ENCODE data around the gene CCL14.
"Not testable (repeated sequence)": the region's sequence is repeated elsewhere in the genome, so short reads cannot be mapped to it uniquely, and the experiment has no call there.

Gene CCL14

DNA sequence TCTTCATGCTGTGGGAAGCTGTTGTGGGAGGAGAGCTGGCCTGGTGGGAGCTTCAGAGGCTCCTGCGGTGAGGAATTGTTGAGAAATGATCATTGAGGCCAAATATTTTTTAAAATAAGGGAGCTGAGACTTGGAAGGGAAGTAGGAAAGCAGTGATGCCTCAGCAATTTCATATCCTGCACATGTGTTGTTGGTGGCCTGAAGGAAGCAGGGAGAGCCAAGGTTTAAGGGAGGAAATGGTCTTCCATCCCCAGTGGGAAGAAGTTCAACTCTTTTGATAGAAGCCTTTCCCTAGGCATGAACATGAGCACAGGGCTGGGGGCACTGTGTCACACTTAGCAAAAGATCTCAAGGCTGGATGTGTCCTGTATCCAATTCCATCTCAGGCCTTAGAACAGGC is at the start of gene CCL14:
CCL14 (minus strand) TSS at position 87 of the 400 bp plus-strand sequence; CDS start at position 7, 80 bp downstream.
- no peak for DNase-seq

DNA sequence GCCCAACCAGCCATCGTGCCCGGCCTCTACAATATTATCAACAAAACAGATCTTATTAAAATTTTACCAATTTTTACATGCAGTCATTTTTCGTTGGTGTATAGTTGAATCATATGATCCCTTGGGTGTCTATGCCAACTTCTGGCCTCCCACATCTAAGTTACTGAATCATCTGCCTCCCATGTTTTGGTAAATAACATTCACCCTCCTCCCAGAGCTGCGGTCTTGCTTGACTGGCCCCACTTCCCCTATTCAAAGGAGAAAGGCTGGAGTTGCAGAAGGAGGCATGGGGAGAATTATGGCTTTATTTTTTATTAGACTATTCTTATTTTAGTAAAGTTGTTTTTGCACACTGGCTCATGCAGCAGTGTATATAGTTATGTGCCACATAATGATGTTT is 49.7 kb upstream of the CCL14 start:
- no peak for DNase-seq

DNA sequence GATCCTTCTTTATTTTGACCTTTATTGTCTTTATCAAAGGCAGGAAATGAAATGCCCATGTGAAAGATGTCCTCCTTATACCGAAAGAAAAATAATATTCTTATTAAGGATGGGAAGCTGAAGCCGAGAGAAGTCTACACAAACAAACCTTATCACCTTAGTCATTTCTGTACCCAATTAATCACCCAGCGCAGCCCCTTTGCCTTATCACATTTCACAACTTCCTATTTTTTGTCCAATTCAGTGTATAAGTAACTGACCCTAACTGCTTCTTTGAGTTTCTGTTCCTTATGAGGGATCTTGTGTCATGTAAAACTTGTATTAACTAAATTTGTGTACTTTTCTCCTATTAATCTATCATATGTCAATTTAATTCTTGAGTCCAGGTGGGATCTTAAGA is 47.6 kb upstream of the CCL14 start:
- no peak for DNase-seq

DNA sequence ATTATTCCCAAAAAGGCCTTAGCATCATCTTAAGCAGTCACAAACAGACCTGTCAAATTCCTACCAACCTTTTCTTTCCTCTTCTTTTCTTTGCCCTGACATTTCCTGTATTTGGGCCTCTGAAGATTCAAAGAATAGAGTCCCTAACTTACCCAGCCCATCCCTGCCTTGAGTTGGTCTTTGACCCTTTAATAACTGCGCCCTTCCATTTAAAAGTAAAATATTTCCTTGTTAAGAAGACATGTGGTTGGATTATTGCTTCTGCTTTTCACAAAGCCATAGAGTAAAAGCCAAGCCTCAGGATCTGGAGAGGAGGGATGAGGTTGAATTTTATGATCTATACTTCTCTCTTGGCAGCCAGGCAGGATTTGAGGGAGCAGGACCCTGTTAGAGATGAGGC is 44.4 kb upstream of the CCL14 start:
- no peak for DNase-seq

DNA sequence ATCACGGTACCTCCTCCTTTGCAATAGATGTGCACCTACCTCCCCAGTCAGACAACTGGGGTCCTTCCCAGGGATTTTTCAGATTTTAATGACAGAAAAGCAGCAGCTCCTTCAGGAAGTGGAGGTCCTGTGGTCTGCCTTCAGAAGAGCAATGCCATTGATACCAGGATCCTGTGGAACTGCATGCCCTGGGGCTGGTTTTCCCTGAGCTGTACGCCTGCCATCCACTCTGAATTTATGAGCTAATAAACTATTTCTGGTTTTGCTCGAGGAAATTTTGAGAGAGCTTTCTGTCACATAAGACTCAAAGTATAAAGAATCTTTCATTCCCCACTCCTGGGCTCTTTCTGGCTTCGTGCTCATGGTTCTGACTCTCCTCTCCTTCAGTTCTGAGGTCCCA is 41.2 kb upstream of the CCL14 start:
- DNase-seq = no peak

DNA sequence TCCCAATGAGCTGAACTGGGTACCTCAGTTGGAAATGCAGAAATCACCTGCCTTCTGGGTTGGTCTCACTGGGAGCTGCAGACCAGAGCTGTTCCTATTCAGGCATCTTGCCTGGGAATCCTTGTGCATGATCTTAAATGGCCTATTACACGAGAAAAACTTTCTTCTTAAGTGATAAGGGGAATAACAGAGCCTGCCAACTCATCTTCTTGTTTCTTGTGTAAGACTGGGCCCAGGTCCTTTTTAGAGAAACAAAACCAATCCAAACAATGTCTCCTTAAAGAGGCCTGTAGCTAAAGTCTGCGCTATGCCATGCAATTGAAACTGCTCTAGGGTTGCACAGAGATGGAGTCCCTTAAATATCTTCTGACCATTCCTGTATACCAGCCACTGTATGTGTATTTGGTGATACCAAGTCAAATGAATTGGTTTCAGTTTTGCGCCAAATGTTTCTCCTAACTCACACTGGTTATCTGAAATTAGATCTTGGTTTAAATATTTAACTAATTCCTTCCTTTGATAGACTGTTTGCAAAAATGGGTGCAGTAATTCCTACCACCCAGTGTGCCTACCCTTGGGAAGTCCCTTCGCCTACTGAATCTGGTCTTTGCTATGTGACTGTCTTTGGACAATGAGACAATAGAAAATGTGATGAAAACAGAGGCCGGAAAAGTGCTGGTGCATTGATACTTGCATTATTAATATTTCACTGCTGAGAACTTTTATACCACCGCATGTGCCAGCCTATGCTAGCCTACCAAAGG is 37.8 kb upstream of the CCL14 start:
- no peak for DNase-seq

DNA sequence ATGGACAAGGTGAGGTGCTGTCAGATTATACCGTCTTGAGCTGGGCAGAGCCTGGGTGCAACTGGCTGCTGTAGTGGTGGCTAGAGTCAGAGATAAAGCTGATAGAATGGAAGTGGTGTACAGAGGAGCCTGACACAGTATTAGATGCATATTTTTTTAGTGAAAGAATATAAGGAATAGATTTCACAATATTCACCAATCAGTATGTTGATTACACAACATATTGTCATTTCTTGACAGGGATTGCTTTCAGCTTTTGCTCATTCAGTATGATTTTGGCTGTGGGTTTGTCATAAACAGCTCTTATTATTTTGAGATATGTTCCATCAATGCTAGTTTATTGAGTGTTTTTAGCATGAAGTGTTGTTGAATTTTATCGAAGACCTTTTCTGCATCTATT is 32.9 kb upstream of the CCL14 start:
- no peak for DNase-seq

DNA sequence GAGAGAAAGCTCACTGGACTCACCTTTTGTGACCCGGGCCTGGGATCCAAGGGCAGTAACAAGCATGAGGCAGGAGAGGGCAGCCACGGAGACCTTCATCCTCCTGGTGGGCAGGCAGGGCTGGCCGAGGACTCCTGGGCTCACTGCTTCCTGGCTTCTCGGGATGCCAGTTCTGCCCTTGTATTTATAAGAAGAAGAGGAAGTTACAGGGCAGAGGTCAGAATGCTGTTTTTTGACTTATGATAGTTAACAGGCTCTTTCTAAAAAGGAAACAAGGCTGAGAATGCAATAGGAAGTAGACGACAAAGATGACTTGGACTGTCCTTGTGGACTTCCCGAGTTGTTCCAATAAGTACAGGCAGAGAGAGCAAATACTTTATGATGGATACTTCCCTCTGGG is 31.3 kb upstream of the CCL14 start, which contains the start of gene CCL23:
CCL23 (minus strand) TSS at position 174 of the 400 bp plus-strand sequence; CDS start at position 99, 75 bp downstream.
- DNase-seq = no peak

DNA sequence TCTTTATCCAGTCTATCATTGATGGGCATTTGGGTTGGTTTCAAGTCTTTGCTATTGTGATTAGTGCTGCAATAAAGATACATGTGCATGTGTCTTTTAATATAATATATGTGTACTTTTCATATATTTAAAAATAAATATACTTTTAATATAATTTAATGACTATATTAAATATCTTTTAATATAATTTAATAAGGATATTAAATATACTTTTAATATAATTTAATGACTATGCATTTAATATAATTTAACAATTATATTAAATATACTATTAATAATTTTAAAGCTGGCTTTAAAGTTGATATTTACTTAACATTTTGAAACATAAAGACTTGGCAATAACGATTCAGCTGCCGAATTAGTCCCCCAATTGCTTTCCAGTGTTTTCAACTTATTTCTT is 30.0 kb upstream of the CCL14 start:
- DNase-seq = no peak

DNA sequence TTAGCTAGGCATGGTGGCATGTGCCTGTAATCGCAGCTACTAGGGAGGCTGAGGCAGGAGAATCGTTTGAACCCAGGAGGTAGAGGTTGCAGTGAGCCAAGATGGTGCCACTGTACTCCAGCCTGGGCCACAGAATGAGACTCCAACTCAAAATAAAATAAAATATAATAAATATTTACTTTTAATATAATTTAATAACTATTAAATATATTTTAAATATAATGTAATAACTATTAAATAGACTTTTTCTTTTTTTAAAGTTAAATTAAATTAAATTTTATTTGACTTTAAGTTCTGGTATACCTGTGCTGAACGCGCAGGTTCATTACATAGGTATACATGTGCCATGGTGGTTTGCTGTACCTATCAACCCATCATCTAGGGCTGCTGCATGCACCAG is 29.4 kb upstream of the CCL14 start:
- not testable (repeated sequence) for DNase-seq

DNA sequence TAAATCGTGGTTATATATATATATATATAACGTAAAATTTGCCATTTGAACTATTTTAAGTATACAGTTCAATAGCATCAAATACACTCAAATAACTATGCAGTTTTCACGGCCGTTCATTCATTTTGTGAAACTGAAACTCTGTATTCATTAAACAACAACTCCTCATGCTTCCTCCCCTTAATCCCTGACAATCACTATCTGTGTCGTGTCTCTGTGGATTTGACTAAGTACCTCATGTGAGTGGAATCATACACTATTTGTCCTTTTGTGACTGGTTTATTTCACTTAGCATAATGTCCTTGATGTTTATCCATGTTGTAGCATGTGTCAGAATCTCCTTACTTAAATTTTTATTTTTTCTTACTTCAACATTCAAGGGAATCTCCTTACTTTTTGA is 28.4 kb upstream of the CCL14 start:
- no peak for DNase-seq

DNA sequence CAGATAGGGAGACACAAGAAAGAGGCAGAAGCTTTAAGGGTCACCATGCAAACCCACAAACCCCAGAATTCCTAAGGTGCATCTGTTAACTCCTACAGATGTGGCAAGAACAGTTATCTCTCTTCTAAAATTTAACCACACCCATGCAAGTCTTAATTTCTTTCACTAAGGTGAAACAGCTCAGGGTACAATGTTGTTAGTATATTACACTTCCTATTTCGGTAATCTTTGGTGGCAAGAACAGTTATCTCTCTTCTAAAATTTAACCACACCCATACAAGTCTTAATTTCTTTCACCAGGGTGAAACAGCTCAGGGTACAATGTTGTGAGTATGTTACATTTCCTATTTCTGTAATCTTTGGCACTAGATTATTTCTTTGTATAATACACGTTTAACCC is 24.7 kb upstream of the CCL14 start:
- DNase-seq = no peak

DNA sequence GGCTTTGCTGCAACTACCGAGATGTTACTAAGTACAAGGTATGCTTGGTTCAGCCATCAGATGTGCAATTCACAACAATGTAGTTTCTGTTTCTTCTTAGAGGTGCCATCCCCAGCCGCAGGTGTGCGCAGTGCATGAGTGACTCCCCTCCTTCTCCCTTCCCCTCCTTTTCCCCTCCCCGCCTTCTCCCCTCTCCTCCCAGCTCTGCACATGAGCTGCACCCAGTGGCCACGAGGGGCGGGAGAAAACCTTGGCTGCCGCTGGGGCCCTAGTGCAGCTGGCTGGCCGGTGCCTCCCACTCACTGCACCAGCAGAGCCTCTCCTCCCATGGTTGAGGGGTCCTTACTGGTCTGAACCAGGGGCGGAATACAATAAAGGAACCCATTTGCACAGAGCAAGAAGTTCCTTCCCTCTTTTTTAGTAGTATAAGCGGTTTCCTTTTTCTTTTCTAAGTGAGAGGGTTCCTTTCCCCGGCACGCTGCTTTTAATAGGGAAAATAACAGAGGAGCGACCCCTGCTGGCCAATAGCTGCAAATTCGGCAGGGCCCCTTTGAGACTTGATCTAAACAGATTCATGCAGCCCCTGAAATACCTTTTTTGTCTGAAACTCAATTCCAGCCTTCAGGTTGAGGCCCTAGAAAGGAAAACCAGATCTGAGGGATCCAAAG is 22.6 kb upstream of the CCL14 start:
- no peak for DNase-seq

DNA sequence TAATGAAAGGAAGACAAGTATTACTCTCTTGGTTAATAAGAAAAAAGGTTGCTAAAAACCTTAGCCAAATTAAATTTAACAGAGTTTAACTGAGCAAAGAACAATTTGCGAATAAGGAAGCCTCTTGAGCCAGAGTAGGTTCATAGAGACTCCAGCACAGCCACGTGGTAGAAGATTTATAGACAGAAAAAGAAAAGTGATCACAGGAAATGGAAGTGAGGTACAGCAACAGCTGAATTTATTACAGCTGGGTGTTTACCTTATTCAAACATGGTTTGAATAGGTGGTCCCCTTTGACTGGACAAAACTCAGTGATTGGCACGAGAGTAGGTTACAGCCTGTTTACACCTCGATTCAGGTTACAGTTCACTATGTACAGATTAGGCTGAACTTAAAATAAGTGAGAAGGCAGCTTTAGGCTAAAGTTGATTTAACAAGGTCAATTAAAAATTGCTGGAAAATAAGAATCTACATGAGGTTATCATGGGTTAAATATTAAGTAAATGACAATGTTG is 18.1 kb upstream of the CCL14 start:
- no peak for DNase-seq

DNA sequence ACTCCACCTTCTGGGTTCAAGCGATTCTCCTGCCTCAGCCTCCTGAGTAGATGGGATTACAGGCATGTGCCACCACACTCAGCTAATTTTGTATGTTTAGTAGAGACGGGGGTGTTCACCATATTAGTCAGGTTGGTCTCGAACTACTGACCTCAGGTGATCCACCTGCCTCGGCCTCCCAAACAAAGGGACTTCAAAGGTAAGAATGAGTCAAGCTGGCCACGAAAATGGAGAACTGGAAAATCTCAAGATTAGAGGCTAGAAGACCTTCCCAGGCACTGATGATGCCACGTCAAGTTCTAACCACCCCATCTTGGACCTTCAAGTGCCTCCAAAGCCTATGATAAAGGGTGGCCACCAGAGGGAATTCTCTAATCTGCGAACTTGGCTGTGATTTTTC is 16.1 kb upstream of the CCL14 start:
- DNase-seq = no peak

DNA sequence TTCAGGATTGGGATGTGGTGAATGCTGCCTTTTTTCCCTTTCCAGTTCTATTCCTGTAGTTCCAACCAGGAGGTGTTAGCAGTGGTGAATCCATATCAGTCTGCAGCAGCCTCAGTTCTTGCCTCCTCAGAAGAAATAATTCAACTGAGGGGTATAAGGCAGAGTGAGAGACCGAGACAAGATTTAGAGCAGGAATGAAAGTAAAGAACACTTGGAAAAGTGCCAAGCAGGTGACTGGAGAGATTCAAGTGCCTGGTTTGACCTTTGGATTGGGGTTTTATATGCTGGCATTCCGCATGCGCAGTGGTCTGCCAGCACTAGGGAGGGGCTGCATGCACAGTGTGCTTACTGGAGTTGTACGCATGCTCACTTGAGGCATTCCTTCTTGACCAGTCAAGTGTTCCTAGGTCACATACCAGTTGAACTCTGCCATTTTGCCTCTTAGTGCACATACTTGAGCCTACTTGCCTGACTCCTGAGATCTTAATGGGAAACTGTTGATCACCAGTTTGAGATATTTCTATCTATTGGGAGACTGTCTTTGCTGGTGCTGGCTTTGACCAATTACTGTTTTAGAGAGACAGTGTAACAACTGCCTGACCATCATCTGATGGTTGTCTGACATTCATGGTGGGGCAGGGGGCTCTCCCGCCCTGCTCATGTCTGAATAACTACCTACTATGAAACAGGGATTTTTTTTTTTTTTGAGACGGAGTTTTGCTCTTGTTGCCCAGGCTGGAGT is 15.5 kb upstream of the CCL14 start:
- no peak for DNase-seq

DNA sequence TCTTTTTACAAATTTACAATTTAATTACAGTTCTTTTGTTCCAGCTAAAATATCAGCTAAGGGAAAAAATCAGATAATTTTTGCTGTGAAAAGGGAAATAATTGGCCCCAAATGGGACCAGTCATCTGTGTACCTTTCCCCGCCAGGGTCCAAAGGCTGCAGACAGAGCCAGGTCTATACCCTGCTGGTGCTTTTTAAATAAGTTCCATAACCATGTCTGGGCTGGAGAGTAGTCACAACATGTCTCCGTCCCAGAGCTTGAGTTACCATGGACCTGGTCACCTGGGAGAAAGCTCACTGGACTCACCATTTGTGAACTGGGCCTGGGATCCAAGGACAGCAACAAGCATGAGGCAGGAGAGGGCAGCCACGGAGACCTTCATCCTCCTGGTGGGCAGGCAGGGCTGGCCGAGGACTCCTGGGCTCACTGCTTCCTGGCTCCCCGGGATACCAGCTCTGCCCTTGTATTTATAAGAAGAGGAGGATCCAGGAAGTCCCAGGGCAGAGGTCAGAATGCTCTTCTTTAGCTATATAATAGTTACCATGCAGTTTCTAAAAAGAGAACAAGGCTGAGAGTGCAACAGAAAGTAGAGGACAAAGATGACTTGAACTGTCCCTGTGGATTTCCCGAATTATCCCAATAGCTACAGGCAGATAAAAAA is 14.7 kb upstream of the CCL14 start, which contains the start of gene CCL15:
CCL15 (minus strand) TSS at position 444 of the 662 bp plus-strand sequence; CDS start at position 383, 61 bp downstream.
- DNase-seq = no peak

DNA sequence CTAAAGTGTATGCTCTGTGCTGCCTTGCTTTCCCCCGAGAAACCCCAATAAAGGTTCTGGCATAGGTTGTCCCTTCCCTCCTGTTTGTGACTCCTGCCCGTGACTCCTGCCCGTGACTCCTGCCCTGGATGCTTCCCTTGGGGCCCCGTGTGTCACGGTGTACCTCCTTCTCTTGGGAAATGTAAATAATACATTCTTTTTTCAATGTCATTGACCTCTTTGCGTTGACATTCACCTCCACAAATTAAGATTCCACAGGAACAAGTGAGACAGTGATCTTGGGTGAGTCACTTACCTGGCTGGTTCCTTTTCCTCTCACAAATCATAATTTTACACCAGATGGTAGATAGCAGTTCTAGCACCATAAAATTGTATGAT is 14.2 kb upstream of the CCL14 start:
- DNase-seq = no peak

DNA sequence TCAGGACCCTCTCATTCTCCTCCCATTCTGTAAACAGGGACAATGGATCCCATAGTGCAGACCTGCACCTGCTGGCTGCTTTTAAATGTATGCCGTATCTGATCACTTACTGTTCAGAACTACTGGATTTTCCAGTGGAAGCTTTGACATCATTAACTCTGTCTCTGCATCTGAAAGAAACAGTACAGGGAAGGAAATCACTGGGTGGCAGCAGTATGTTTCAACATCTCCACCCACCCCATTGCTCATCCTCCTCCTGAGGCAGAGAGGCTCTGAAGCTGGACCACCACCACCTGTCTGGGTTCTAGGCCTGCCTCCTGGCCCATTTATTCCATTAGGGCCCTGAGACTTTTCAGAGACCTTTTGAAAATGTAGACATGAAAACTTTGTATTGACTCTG is 12.2 kb upstream of the CCL14 start:
- no peak for DNase-seq

DNA sequence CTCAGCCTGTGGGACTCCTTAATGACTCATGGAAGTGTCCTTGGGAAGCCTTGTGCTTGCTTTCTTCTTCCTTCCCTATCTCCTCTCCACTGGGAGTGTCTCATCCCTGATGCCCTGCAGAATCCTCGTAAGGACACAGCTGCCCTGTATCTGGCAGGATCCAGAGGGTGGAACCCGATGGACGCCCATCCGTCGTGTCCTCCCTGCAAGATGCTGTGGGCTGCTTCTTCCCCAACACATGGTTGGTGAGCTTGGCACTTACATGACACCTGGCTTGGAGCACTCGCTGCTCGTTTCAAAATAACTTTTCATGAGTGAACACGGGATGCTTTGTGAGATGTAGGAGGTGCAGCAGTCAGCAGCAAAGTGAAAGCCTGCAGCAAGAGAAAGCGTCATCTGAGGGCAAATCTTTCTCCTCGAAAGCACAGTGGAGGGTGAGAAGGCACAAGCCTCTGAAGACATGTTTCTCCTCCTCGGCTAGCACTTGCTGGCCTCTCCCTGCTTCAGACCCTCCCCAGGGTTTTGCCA is 11.6 kb upstream of the CCL14 start:
- DNase-seq = no peak

DNA sequence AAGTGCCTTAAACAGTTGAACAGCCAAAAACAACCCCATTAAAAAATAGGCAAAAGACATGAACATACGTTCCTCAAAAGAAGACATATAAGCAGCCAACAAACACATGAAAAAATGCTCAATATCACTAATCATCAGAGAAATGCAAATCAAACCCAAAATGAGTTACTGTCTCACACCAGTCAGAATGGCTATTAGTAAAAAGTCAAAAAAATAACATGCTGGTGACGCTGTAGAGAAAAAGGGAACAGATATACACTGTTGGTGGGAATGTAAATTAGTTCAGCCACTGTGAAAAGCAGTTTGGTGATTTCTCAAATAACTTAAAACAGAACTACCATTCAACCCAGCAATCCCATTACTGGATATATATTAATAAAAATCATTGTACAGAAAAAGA is 8.8 kb upstream of the CCL14 start:
- DNase-seq = not testable (repeated sequence)

DNA sequence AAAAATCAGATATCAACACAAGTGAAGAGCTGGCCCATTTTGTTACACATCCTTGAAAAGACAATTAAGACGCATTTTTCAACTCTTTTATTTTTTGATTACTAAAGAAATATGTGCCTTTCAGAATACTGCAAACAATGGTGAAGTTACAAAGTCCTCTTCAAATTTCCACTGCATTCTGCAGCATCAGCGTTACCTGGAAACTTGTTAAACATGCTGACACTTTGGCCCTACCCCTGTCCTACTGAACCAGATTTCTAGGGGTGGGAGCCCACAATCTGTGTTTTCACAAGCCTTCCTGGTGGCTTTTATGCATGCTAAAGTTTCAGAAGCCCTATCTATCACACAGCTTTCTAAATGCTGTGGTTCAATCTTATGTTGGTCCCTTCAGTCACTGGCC is 4.5 kb upstream of the CCL14 start:
- no peak for DNase-seq

DNA sequence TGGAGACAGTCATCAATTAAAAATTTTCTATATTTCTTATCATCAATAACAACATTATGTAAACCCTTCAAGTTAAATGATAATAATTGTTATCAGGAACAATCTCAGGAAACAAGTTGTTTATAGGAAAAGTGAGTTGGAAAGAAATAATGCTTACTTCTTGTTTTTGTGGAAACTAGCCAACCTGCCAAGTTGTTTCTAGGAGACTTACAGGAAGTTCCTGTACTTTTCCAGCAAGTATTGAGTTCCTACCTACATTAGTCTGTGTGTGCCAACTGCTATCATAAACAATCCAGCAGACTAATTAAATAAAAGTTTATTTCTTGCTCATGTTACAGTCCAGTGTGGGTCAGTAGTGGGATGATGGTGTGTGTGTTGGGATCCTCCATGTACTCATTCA is 1.6 kb upstream of the CCL14 start:
- DNase-seq = no peak
